Hepatocyte (in vitro differentiated cells): ENCODE data around the gene AEN.

Experiments
- CTCF ChIP-seq: fragments of 200-600 bp; sonication (generic); IDR thresholded peaks from 2 replicates; pipeline ENCODE4 v1.5.1; 2016; ENCODE audit warnings: antibody characterized with exemption, mild to moderate bottlenecking; ENCODE audit not compliant: poor library complexity
- EZH2phosphoT487 ChIP-seq: fragments of 200-600 bp; sonication (generic); IDR thresholded peaks from one replicate; pipeline ENCODE4 v1.6.1; 2018; ENCODE audit warnings: antibody characterized with exemption, mild to moderate bottlenecking, low read depth, moderate library complexity; ENCODE audit not compliant: unreplicated experiment, severe bottlenecking

DNA sequence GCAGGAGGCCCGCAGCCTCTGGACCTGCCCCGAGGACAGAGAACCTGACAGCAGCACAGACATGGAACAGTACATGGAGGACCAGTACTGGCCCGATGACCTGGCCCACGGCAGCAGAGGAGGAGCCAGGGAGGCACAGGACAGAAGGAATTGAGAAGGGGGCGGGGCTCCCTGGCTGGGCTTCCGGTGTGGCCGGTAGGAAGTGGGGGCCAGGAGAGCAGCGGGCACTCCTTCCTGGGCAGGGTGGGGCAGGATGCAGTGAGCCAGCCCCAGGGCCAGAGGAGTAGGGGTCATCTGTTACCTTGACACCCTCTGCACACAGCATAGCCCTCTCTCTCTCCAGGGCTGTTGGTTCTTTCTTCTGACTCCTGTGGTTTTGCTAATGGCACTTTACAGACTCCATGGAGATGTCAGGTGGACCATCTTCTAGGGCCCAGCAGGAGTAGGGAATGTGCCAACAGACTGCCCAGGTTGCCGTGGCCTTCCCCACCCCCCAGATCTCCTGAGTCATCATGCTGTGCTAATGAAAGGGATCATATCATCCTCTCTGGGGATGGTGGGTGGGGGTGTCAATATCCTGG is 9.1 kb downstream of the AEN start:
- TF ChIP-seq CTCF (no peak), EZH2phosphoT487 (no peak)
